Aorta (tissue), 5 donors: ENCODE data around the gene FTCDNL1. TPM values are rescaled to one million over a fixed set of nuclear protein-coding genes. Genes with fewer than 3 reads are reported as not detected.

Source experiments
- ATAC-seq: fragments of 200-7000 bp; cut with Tn5 transposase; one replicate; pipeline ENCODE4 v1.9.1; 2022; ENCODE audit warnings: moderate library complexity; ENCODE audit not compliant: low FRiP score
- DNase-seq, 2 donors: peaks; one replicate each; pipeline ENCODE4 v3.0.0-alpha.2; 2020
- H3K27ac ChIP-seq, 2 donors: one replicate each; pipeline ENCODE4 v1.5.1; 2013; ENCODE audit warnings: low read length in 2 of 2, mild to moderate bottlenecking in 2 of 2, moderate library complexity in 2 of 2, control low read depth in 1 of 2, inconsistent platforms in 1 of 2, low read depth in 1 of 2
- H3K27me3 ChIP-seq, 2 donors: one replicate each; pipeline ENCODE4 v1.6.1; 2013; ENCODE audit warnings: control low read depth in 1 of 2, low read length in 1 of 2, mild to moderate bottlenecking in 1 of 2, moderate library complexity in 1 of 2; ENCODE audit not compliant: insufficient read depth in 2 of 2, control insufficient read depth in 1 of 2
- H3K36me3 ChIP-seq, 2 donors: one replicate each; pipeline ENCODE4 v1.6.1; 2013; ENCODE audit warnings: control low read depth in 1 of 2, low read length in 1 of 2, mild to moderate bottlenecking in 1 of 2; ENCODE audit not compliant: insufficient read depth in 2 of 2, control insufficient read depth in 1 of 2
- H3K4me1 ChIP-seq, 2 donors: one replicate each; pipeline ENCODE4 v1.6.1; 2013; ENCODE audit warnings: low read length in 2 of 2, control low read depth in 1 of 2, mild to moderate bottlenecking in 1 of 2, moderate library complexity in 1 of 2; ENCODE audit not compliant: insufficient read depth in 2 of 2, control insufficient read depth in 1 of 2
- H3K4me3 ChIP-seq, 2 donors: one replicate each; pipeline ENCODE4 v1.5.1; 2013; ENCODE audit warnings: low read length in 2 of 2, control low read depth in 1 of 2, mild to moderate bottlenecking in 1 of 2
- H3K9me3 ChIP-seq: one replicate; pipeline ENCODE4 v1.6.1; 2013; ENCODE audit warnings: mild to moderate bottlenecking, low read length; ENCODE audit not compliant: control insufficient read depth
- WGBS, 2 donors: extraction: QIAGEN DNeasy Blood & Tissue Kit; methylation state at CpG; one replicate each; pipeline ENCODE4 v1.1.7; 2013; 5-methylcytosine and 5-hydroxymethylcytosine counted together
- intact Hi-C, 2 donors: fragments of 100-400 bp; cut with DNase I; formaldehyde crosslinking; loops; one replicate each; pipeline versions ENCODE4 v1.14.2 to v1.15.0; 2022
- polyA plus RNA-seq, 2 donors: library from polyadenylated mRNA; stranded (reverse); fragments of 200-250 nt; gene quantifications; one replicate each; pipeline ENCODE4 v1.2.3, GENCODE V29; 2013
- total RNA-seq, 2 donors: library from RNA; stranded (reverse); fragmentation: NEBNext Ultra II Directional; extraction: Animal tissue kit (Norgen Biotek cat#: 25700); gene quantifications; one replicate each; pipeline ENCODE4 v1.2.1, GENCODE V29; 2021
- donor health status: healthy with polysubstance abuse.
- donor health status: Bipolar disorder and iron deficiency.
- donor health status: DM: no; HTN: no; CAD: no.
- donor health status: DM: no; HTN: no; CAD: no.
- donor health status: DM: yes; HTN: yes; CAD: no.

The FTCDNL1 gene
- total and polyA plus RNA-seq, 4 donors = 1.4 to 1.7 TPM; not detected in 2

GRCh38 chr2:199765646-199766045 is 85.3 kb downstream of the FTCDNL1 start:
- Histone ChIP-seq H3K27ac (no peak overlapping the region), H3K9me3 (no peaks in the 10 kb centered on the region), H3K27me3 (no peaks in the 10 kb centered on the region), H3K4me3 (no peak overlapping the region), H3K36me3 (no peaks in the 10 kb centered on the region), H3K4me1 (no peaks in the 10 kb centered on the region)
- intact Hi-C loops = no loop called here
- no peak for ATAC-seq
- 84% methylated on average over 5 of the region's 5 CpGs for WGBS, 2 donors
- no peak for DNase-seq

DNA sequence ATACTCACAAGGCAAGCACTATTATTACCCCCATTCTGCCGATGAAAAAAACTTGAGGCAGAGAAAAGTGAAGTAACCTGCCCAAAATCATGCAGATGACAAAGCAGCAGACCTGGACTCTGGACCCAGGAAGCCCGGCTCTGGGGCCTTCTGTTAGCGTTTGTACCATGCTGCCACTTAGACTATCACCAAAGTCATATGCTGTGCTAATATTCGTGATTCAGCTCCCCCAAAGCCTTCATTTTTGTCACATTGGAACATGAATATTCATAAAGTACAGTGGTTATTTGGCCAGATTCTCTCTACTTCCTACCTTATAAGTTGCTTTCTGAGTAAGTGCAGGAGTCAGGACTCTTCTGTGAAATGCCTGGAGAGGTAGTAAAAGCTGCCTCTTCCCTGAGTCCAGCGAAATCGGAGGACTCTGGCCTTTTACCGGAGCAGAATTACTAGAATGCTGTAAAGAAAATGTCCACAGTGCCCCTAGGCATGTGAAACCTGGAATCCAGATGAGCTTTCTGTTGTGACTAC is 86.7 kb downstream of the FTCDNL1 start:
- DNase-seq (no peak), ATAC-seq (no peak)
- Histone ChIP-seq H3K9me3 (no peaks in the 10 kb centered on the region), H3K4me1 (no peaks in the 10 kb centered on the region), H3K36me3 (no peaks in the 10 kb centered on the region), H3K27ac (no peak overlapping the region), H3K27me3 (no peaks in the 10 kb centered on the region), H3K4me3 (no peak overlapping the region)
- intact Hi-C loops = no loop called here
- 87% methylated on average over 7 of the region's 7 CpGs for WGBS, 2 donors

DNA sequence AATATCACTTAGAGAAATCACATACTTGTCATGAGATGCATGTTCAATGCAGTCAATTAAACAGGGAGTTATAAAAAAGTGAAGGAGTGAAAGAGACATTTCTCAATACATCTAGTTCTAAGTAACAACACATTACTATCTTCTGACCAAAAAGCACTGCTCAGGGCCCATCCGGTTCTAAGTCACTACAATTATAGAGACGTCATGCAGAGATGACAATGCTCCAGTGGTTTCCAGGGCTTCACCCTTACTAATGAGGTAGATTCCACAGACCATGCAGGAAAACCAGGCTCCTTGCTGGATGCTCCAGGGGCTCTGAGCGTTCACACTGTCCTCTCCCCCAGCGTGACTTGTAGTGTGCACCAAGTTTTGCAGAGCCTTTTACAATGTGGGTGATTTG is 88.0 kb downstream of the FTCDNL1 start:
- DNase-seq = no peak
- no peaks in the 10 kb centered on the region for H3K9me3 ChIP-seq
- no peaks in the 10 kb centered on the region for H3K4me1 ChIP-seq
- WGBS, 2 donors = 80 to 82% methylated on average over 4 of the region's 4 CpGs
- no peak overlapping the region for H3K4me3 ChIP-seq
- no peak for ATAC-seq
- H3K27ac ChIP-seq = no peak overlapping the region
- intact Hi-C loops = no loop called here
- no peaks in the 10 kb centered on the region for H3K36me3 ChIP-seq
- H3K27me3 ChIP-seq = no peaks in the 10 kb centered on the region

- Histone ChIP-seq H3K27me3 (no peaks in the 10 kb centered on the region), H3K36me3 (no peaks in the 10 kb centered on the region), H3K27ac (no peak overlapping the region), H3K4me1 (no peaks in the 10 kb centered on the region), H3K9me3 (no peaks in the 10 kb centered on the region), H3K4me3 (no peak overlapping the region)
- ATAC-seq (no peak), DNase-seq (no peak)
- 83 to 95% methylated on average over 3 of the region's 3 CpGs for WGBS, 2 donors
- intact Hi-C loops = no loop called here
These were observed 90.4 kb downstream of the FTCDNL1 start for GRCh38 chr2:199760574-199760973.

GRCh38 chr2:199757233-199757870 is 93.6 kb downstream of the FTCDNL1 start:
- Histone ChIP-seq H3K9me3 (peaks cover 2% of the 10 kb centered on the region), H3K27ac (no peak overlapping the region), H3K36me3 (no peaks in the 10 kb centered on the region), H3K4me1 (no peaks in the 10 kb centered on the region), H3K27me3 (peaks cover 0 to 1% of the 10 kb centered on the region in 2 donors), H3K4me3 (no peak overlapping the region)
- WGBS, 2 donors = 3 to 8% methylated on average over 3 of the region's 3 CpGs
- DNase-seq = peak in 1 of 2 donors; percentile 47
- no peak for ATAC-seq
- intact Hi-C loops = no loop called here

DNA sequence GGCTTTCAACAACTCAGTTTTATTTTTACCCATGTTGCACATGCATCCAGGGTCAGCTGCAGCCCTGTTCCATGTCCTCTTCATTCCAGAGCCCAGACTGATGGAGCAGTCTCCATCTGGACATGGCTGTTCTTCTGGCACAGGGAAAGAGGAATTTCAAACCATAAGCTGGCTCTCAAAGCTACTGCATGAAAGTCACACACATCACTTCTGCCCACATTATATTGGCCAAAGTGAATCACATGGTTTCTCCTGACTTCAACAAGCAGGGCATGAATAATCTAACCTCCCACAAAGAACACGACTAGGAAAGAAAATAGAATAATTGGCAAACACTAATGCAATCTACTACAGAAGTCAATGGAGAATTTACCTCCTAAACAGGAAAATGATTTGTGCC is 94.2 kb downstream of the FTCDNL1 start:
- intact Hi-C loops = no loop called here
- DNase-seq = no peak
- no peak for ATAC-seq
- H3K4me3 ChIP-seq = no peak overlapping the region
- WGBS, 2 donors = 3 to 5% methylated on average over 1 of the region's 1 CpG
- no peaks in the 10 kb centered on the region for H3K4me1 ChIP-seq
- peaks cover 6% of the 10 kb centered on the region for H3K9me3 ChIP-seq
- peaks cover 0 to 2% of the 10 kb centered on the region in 2 donors for H3K27me3 ChIP-seq
- H3K36me3 ChIP-seq = no peaks in the 10 kb centered on the region
- no peak overlapping the region for H3K27ac ChIP-seq

- Histone ChIP-seq H3K27ac (no peak overlapping the region), H3K9me3 (peaks cover 6% of the 10 kb centered on the region), H3K27me3 (peaks cover 0 to 2% of the 10 kb centered on the region in 2 donors), H3K36me3 (no peaks in the 10 kb centered on the region), H3K4me1 (no peaks in the 10 kb centered on the region), H3K4me3 (no peak overlapping the region)
- ATAC-seq (no peak), DNase-seq (no peak)
- WGBS, 2 donors = 93 to 95% methylated on average over 3 of the region's 3 CpGs
- intact Hi-C loops = no loop called here
These were observed 94.8 kb downstream of the FTCDNL1 start for GRCh38 chr2:199756211-199756610.

DNA sequence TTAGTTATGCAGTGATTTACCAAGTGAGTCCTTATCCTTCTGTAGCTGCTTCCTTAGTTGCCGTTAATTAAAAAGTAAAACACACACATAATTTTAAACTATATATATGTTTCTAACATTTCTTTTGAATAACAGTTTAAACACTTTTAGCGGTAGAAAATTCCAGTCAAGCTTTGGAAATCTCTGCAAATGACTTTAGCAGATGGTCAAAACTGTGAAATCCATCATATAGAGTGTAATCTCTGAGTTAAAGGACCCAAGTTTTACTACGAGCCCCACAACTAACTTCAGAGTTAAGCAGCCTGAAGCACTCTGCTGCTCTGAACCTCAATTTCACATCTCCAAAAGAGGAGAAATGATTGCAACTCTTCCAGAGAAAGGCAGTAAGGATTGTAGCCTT is 96.2 kb downstream of the FTCDNL1 start:
- Histone ChIP-seq H3K4me3 (no peak overlapping the region), H3K27ac (no peak overlapping the region), H3K4me1 (no peaks in the 10 kb centered on the region), H3K27me3 (peaks cover 0 to 2% of the 10 kb centered on the region in 2 donors), H3K9me3 (peaks cover 6% of the 10 kb centered on the region), H3K36me3 (no peaks in the 10 kb centered on the region)
- ATAC-seq = no peak
- intact Hi-C loops = no loop called here
- DNase-seq = no peak
- 80 to 88% methylated on average over 3 of the region's 3 CpGs for WGBS, 2 donors

GRCh38 chr2:199751492-199752120 is 99.4 kb downstream of the FTCDNL1 start:
- H3K27ac ChIP-seq = no peak overlapping the region
- H3K36me3 ChIP-seq = no peaks in the 10 kb centered on the region
- WGBS, 2 donors = 63 to 65% methylated on average over 8 of the region's 8 CpGs
- peaks cover 6% of the 10 kb centered on the region for H3K9me3 ChIP-seq
- ATAC-seq (no peak), DNase-seq (no peak)
- intact Hi-C loops = no loop called here
- no peaks in the 10 kb centered on the region for H3K4me1 ChIP-seq
- peaks cover 0 to 2% of the 10 kb centered on the region in 2 donors for H3K27me3 ChIP-seq
- no peak overlapping the region for H3K4me3 ChIP-seq
